ENCODE measurements around the gene DNAH14.
"Not testable (repeated sequence)": the region's sequence is repeated elsewhere in the genome, so short reads cannot be mapped to it uniquely, and the experiment has no call there.

DNAH14 gene

DNA sequence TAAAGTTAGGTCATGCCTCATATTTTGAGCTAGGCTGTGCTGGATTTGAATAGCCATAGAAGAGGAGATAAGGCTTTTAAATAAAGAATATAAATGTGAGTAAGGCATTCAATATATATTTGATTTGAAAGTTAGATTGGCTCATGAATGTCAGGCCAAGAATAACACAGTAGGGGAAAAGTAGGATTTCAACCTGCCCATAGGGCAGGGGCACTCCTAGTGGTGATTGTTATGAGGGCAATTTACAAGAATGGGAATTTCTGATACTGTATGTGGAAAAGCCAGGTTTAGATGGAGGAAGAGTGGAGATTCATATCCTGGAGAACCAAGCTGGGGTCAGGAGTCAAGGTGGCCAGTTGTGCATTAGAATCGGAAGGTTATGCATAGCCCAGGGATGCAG lies 74.9 kb downstream of the DNAH14 start:
- DNase-seq, result no peak

DNA sequence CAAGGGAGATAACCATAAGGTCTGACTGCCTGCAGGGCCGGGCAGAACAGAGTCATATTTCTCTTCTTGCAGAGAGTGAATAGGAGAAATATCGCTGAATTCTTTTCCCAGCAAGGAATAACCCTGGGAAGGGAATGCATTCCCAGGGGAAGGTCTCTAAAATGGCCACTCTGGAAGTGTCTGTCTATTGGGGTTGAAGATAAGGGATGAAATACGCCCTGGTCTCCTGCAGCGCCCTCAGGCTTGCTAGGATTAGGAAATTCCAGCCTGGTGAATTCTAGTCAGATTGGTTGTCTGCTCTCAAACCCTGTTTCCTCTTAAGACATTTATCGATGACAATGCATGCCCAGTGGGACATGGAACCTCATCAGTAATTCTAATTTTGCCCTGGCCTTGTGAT lies 76.9 kb downstream of the DNAH14 start:
- DNase-seq, result not testable (repeated sequence)

DNA sequence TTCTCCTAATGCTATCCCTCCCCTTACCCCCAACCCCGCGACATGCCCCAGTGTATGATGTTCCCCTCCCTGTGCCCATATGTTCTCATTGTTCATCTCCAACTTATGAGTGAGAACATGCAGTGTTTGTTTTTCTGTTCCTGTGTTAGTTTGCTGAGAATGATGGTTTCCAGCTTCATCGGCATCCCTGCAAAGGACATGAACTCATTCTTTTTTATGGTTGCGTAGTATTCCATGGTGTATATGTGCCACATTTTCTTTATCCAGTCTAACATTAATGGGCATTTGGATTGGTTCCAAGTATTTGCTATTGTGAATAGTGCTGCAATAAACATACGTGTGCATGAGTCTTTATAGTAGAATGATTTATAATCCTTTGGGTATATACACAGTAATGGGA lies 78.6 kb downstream of the DNAH14 start:
- DNase-seq, result not testable (repeated sequence)

DNA sequence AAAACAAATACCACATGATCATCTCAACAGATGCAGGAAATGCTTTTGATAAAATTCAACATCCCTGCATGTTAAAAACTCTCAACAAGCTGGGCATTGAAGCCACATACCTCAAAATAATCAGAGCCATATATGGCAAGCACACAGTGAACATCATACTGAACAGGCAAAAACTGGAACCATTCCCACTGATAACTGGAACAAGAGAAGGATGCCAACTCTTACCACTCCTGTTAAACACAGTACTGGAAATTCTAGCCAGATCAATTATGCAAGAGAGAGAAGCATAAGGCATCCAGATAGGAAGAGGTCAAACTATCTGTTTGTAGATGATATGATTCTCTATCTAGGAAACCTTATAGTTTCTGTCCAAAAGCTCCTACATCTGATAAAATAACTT lies 91.6 kb downstream of the DNAH14 start:
- DNase-seq, result no peak

GRCh38 chr1:225026701-225027100 lies 97.2 kb downstream of the DNAH14 start:
- no peak for DNase-seq

- DNase-seq, result not testable (repeated sequence)
Observed at GRCh38 chr1:225036441-225036840, 107.0 kb downstream of the DNAH14 start.

GRCh38 chr1:225042263-225042662 lies 112.8 kb downstream of the DNAH14 start:
- DNase-seq, result no peak

DNA sequence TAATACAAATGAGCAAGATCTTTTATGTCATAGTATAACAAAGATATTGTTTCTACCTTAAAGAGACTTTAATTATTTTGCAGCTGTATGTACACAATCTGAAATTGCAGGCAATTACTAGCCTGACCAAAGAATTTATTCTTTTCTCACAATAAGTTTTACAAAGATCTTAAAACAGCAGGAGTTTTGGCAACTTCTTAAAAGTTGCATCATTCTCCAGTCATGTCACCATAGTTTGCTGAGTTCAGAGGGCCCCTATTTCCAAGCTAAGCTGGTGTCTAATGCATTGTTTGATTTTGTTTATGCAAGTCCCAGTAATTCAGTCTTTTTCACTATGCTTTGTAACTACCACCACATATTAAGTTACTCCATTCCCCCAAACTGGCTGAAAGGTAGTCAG lies 114.8 kb downstream of the DNAH14 start:
- no peak for DNase-seq

- DNase-seq, result no peak
Observed at GRCh38 chr1:225049594-225049993, 120.1 kb downstream of the DNAH14 start.

- DNase-seq, result no peak
Observed at GRCh38 chr1:225063722-225064121, 134.2 kb downstream of the DNAH14 start.

DNA sequence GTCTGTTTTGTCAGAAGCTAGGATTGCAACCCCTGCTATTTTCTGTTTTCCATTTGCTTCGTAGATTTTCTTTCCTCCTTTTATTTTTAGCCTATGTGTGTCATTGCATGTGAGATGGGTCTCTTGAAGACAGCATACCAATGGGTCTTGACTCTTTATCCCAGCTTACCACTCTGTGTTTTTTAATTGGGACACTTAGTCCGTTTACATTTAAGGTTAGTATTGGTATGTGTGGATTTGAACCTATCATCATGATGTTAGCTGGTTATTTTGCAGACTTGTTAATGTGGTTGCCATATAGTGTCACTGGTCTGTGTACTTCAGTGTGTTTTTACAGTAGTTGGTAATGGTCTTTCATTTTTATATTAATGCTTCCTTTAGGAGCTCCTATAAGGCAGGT lies 141.5 kb downstream of the DNAH14 start:
- DNase-seq, result no peak

DNA sequence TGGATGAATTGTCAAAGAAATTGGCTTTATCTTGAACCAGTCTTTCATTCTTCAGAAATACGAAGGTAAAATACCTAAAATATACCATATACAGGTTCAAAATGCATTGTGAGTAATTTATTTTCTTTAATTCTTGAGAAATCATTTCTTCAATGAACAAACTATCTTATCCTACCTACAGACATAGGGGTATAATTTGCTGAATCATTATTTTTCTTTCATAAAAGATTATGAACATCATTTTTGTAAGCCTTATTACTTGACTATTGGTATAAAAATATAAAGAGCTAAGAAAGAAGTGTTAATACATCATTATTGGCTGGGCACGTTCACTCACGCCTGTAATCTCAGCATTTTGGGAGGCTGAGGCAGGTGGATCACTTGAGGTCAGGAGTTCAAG lies 167.7 kb downstream of the DNAH14 start:
- DNase-seq, result no peak

DNA sequence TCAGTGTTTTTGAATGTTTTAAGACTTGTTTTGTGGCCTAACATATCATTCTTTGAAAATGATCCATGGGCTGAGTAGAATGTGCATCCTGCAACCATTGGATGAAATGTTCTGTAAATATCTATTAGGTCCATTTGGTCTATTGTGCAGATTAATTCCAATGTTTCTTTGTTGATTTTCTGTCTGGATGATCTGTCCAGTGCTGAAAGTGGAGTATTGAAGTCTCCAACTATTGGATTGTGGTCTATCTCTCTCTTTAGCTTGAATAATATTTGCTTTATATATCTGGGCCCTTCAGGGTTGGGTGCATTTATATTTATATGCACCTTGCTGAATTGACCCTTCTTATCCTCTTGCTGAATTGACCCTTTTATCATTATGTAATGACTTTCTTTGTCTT lies 181.5 kb downstream of the DNAH14 start:
- no peak for DNase-seq

DNA sequence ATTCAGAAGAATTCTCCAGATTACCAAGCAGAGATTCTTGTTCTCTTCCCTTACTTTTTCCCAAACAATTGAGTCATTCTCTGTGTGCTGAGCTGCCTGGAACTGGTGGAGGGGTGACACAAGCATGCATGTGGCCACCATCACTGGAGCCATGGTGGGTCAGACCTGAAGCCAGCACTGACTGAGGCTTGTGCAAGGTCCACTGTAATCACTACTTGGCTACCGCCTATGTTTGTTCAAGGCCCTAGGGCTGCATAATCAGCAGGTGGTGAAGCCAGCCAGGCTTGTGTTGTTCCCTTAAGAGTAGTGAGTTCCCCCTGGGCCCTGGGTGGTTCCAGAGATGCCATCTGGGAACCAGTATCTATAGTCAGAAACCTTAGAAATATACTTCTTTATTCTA lies 183.8 kb downstream of the DNAH14 start:
- DNase-seq, result no peak

- no peak for DNase-seq
Observed at GRCh38 chr1:225114354-225114990, 185.0 kb downstream of the DNAH14 start.

DNA sequence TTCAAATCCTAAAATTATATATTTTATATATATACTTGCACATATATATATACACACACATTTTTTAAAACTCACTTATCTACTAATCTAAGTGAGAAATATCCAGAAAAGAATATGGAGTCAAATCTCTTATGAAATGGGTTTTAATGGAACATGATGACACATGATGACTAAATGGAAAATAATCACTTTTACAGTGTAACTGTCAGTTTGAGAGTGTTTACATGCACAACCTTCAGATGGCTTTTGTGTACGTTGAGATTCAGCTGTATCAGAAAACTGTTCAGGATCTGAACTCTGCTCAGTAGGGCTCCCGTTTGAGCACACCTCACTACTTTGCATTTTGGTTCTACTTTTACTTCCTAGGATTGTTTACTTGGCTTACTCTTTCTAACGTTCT lies 189.8 kb downstream of the DNAH14 start:
- DNase-seq, result no peak

- no peak for DNase-seq
Observed at GRCh38 chr1:225121095-225121494, 191.6 kb downstream of the DNAH14 start.

DNA sequence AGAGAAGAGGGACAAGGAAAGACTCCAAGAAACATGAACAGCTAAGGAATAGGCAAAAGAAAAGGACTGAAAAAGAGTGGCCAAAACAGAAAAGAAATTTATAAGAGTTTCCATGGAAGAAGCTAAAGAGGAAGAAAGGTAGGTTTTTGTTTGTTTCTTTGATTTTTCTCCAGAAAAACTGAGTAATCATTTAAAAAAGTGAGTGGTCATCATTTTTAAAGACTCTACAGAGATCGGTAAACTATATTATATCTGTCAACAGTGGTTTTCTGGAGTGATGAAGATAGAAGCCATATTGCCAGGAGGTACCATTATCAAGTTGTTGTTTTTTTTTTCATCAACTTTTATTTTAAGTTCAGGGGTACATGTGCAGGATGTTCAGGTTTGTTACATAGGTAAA lies 202.4 kb downstream of the DNAH14 start:
- DNase-seq, result no peak

DNA sequence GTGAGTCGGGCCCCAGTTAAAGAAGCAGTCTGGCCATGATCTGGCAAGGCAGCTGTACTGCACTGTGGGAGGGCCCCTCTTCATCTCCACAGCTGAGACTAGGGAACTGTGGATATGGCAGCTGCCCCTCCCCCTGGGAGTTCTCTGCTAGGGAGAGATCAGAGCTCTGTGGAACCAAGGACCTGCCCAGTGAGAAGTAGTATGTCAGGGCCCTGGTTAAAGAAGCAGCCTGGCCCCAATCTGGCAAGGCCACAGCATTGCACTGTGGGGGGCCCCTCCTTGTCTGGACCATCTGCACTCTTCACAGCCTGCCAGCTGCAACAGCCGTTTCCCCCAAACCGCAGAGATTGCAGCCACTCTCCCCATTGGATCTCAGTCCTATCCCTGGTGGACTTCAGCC lies 208.5 kb downstream of the DNAH14 start:
- DNase-seq, result no peak

- DNase-seq, result no peak
Observed at GRCh38 chr1:225143001-225143400, 213.5 kb downstream of the DNAH14 start.

DNA sequence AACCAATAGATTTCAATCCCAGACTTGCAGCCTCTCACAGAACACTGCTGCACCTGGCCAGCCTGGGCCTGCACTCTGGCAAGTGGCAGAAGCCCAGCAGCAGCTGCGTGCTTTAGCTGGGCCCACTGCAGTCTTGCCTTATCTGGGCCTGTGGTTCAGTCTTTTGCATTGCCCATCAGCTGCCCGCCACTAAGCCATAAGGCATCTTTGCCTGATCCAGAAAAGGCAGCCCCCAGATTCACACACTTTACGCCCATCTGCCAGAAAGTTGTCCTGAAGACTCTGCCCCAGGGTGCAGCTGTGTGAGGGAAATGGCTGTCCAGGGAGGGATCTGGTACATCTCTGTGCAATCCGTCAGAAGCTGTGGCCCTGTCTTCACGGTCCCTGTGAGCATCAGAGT lies 217.0 kb downstream of the DNAH14 start:
- no peak for DNase-seq

GRCh38 chr1:225147791-225148190 lies 218.3 kb downstream of the DNAH14 start:
- not testable (repeated sequence) for DNase-seq

DNA sequence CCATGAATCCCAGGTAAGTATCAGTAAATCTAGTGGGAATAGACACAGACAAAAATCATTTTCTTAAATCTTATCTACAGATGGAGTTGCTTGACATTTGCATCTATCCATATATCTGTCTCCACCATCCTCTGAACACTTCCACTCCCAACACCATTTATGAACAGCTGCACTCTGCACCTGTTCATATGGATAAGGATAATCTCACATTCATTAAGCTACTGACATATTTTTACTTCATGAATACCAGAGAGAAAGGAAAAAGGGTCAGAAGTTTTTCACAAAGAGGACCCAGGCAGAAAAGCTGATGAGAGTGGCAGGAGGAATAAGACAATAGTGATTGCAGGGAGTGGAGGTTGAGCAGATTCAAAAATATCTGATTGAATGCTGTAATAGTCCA lies 222.6 kb downstream of the DNAH14 start:
- DNase-seq, result no peak

GRCh38 chr1:225155555-225155954 lies 226.1 kb downstream of the DNAH14 start:
- no peak for DNase-seq

DNA sequence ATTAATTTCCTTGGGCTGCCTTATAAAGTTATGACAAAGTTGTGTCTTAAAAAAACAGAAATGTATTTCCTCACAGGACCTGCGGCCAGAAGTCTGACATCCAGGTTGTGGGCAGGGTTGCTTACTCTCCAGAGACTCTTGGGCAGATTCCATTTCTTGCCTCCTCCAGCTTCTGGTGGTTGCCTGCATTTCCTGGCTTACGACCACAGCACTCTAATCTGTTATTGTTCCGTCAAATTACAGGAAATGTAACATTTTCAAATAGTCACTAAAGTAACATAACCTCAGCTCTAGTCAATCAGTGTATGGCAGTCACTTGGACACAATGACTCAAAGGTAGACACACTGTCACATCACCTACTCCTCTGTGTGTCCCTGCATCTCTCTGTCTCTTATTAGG lies 226.8 kb downstream of the DNAH14 start:
- no peak for DNase-seq

- DNase-seq, result no peak
Observed at GRCh38 chr1:225158291-225158690, 228.8 kb downstream of the DNAH14 start.

Measured in 8988T (cell line).